Measurements from ENCODE around the gene CD53. TPM values are rescaled to one million over a fixed set of nuclear protein-coding genes. Genes with fewer than 3 reads are reported as not detected.
A peak's percentile ranks its signal among the peaks of the same experiment; 100 is the strongest.
"Not testable (repeated sequence)": the region's sequence is repeated elsewhere in the genome, so short reads cannot be mapped to it uniquely, and the experiment has no call there.

Gene CD53
- 0.04 TPM in 2 replicates for polyA plus RNA-seq (2013)

GRCh38 chr1:110872745-110873720, at the start of gene CD53:
CD53 (plus strand) TSS chr1:110873148; CDS start chr1:110891409, 18,261 bp downstream.
- H4K8ac ChIP-seq (ENCODE audit: low read depth, low read length): no peak within 1 kb of the TSS
- H3K18ac ChIP-seq (ENCODE audit: low read length): no peak within 1 kb of the TSS
- H3K4me2 ChIP-seq (ENCODE audit: low read length): no peak within 1 kb of the TSS
- no peak within 1 kb of the TSS for H2BK5ac ChIP-seq (ENCODE audit: low read depth, low read length, poor library complexity)
- H3K27me3 ChIP-seq (ENCODE audit: insufficient read depth, low read length): no peaks in the 10 kb centered on the region
- H3K79me2 ChIP-seq (ENCODE audit: control insufficient read depth, insufficient read depth, low read length, poor library complexity): no peaks in the 10 kb centered on the region
- no CpG with 5 or more reads among the region's 11 CpGs for WGBS (ENCODE audit: extremely low coverage, insufficient coverage, insufficient read length)
- H3K23ac ChIP-seq (ENCODE audit: low read length): no peak within 1 kb of the TSS
- H3K27ac ChIP-seq (ENCODE audit: low read depth, low read length): no peak within 1 kb of the TSS
- no peak within 1 kb of the TSS for H2BK12ac ChIP-seq (ENCODE audit: low read length)
- DNase-seq: peak; percentile 7 to 63
- H2AFZ ChIP-seq (ENCODE audit: insufficient read depth, low read length, poor library complexity): no peak within 1 kb of the TSS
- no peak within 1 kb of the TSS for H3K4me3 ChIP-seq (ENCODE audit: low read depth, low read length)
- no peak within 1 kb of the TSS for H2BK120ac ChIP-seq (ENCODE audit: insufficient read depth, low read length, poor library complexity)
- H2AK5ac ChIP-seq (ENCODE audit: low read length): no peak within 1 kb of the TSS
- no peak within 1 kb of the TSS for H3K9ac ChIP-seq (ENCODE audit: low read length)
- peaks cover 4% of the 10 kb centered on the region for H3K9me3 ChIP-seq (ENCODE audit: insufficient read depth, low read depth, low read length)
- no peaks in the 10 kb centered on the region for H3K4me1 ChIP-seq (ENCODE audit: control insufficient read depth in 1 of 2, insufficient read depth in 2 of 2, low read length in 2 of 2)
- no peaks in the 10 kb centered on the region for H3K36me3 ChIP-seq (ENCODE audit: control insufficient read depth in 1 of 2, insufficient read depth in 2 of 2, low read length in 2 of 2)
- H3K14ac ChIP-seq (ENCODE audit: low read length): no peak within 1 kb of the TSS
- no peak within 1 kb of the TSS for H4K12ac ChIP-seq (ENCODE audit: low read depth, low read length)
- no peak within 1 kb of the TSS for H3K4ac ChIP-seq (ENCODE audit: low read depth, low read length)
- no peak within 1 kb of the TSS for H4K91ac ChIP-seq (ENCODE audit: low read depth, low read length)
- H3K79me1 ChIP-seq (ENCODE audit: low read length): no peaks in the 10 kb centered on the region

GRCh38 chr1:110824192-110824591, 48.8 kb upstream of the CD53 start:
- Histone ChIP-seq H4K8ac (ENCODE audit: low read depth, low read length) (no peak overlapping the region), H3K14ac (ENCODE audit: low read length) (no peak overlapping the region), H3K9ac (ENCODE audit: low read length) (no peak overlapping the region), H3K79me1 (ENCODE audit: low read length) (no peaks in the 10 kb centered on the region), H2BK5ac (ENCODE audit: low read depth, low read length, poor library complexity) (no peak overlapping the region), H3K9me3 (ENCODE audit: insufficient read depth, low read depth, low read length) (peaks cover 3% of the 10 kb centered on the region), H3K4ac (ENCODE audit: low read depth, low read length) (no peak overlapping the region), H3K18ac (ENCODE audit: low read length) (no peak overlapping the region), H4K12ac (ENCODE audit: low read depth, low read length) (no peak overlapping the region), H3K79me2 (ENCODE audit: control insufficient read depth, insufficient read depth, low read length, poor library complexity) (no peaks in the 10 kb centered on the region), H3K36me3 (ENCODE audit: control insufficient read depth in 1 of 2, insufficient read depth in 2 of 2, low read length in 2 of 2) (no peaks in the 10 kb centered on the region), H2BK12ac (ENCODE audit: low read length) (no peak overlapping the region), H3K27ac (ENCODE audit: low read depth, low read length) (no peak overlapping the region), H3K4me1 (ENCODE audit: control insufficient read depth in 1 of 2, insufficient read depth in 2 of 2, low read length in 2 of 2) (no peaks in the 10 kb centered on the region), H2AFZ (ENCODE audit: insufficient read depth, low read length, poor library complexity) (no peak overlapping the region), H3K27me3 (ENCODE audit: insufficient read depth, low read length) (no peaks in the 10 kb centered on the region), H3K23ac (ENCODE audit: low read length) (no peak overlapping the region), H3K4me2 (ENCODE audit: low read length) (no peak overlapping the region), H3K4me3 (ENCODE audit: low read depth, low read length) (no peak overlapping the region), H4K91ac (ENCODE audit: low read depth, low read length) (no peak overlapping the region), H2AK5ac (ENCODE audit: low read length) (no peak overlapping the region), H2BK120ac (ENCODE audit: insufficient read depth, low read length, poor library complexity) (no peak overlapping the region)
- no CpG with 5 or more reads among the region's 4 CpGs for WGBS (ENCODE audit: extremely low coverage, insufficient coverage, insufficient read length)
- DNase-seq: no peak

GRCh38 chr1:110829955-110830553, 42.9 kb upstream of the CD53 start:
- no peak overlapping the region for H2AFZ ChIP-seq (ENCODE audit: insufficient read depth, low read length, poor library complexity)
- 100% methylated on average over 1 of the region's 5 CpGs for WGBS (ENCODE audit: extremely low coverage, insufficient coverage, insufficient read length)
- no peak overlapping the region for H3K18ac ChIP-seq (ENCODE audit: low read length)

GRCh38 chr1:110833779-110834178, 39.2 kb upstream of the CD53 start:
- not testable (repeated sequence) for H3K79me2 ChIP-seq (ENCODE audit: control insufficient read depth, insufficient read depth, low read length, poor library complexity); H3K4me1 ChIP-seq (ENCODE audit: control insufficient read depth in 1 of 2, insufficient read depth in 2 of 2, low read length in 2 of 2); H3K4me2 ChIP-seq (ENCODE audit: low read length); H2BK5ac ChIP-seq (ENCODE audit: low read depth, low read length, poor library complexity); H3K23ac ChIP-seq (ENCODE audit: low read length); H2AFZ ChIP-seq (ENCODE audit: insufficient read depth, low read length, poor library complexity); H3K9me3 ChIP-seq (ENCODE audit: insufficient read depth, low read depth, low read length); H3K79me1 ChIP-seq (ENCODE audit: low read length); H3K9ac ChIP-seq (ENCODE audit: low read length); H4K8ac ChIP-seq (ENCODE audit: low read depth, low read length); DNase-seq; H2AK5ac ChIP-seq (ENCODE audit: low read length); H4K12ac ChIP-seq (ENCODE audit: low read depth, low read length); H3K27me3 ChIP-seq (ENCODE audit: insufficient read depth, low read length); H3K4me3 ChIP-seq (ENCODE audit: low read depth, low read length); H3K18ac ChIP-seq (ENCODE audit: low read length); H3K36me3 ChIP-seq (ENCODE audit: control insufficient read depth in 1 of 2, insufficient read depth in 2 of 2, low read length in 2 of 2); H3K4ac ChIP-seq (ENCODE audit: low read depth, low read length); H3K14ac ChIP-seq (ENCODE audit: low read length); H4K91ac ChIP-seq (ENCODE audit: low read depth, low read length); H3K27ac ChIP-seq (ENCODE audit: low read depth, low read length); H2BK120ac ChIP-seq (ENCODE audit: insufficient read depth, low read length, poor library complexity); H2BK12ac ChIP-seq (ENCODE audit: low read length)
- WGBS (ENCODE audit: extremely low coverage, insufficient coverage, insufficient read length): no CpG with 5 or more reads among the region's 3 CpGs

More at GRCh38 chr1:110829955-110830553, 42.9 kb upstream of the CD53 start:
- Histone ChIP-seq H3K9ac (ENCODE audit: low read length) (no peak overlapping the region), H2BK5ac (ENCODE audit: low read depth, low read length, poor library complexity) (no peak overlapping the region), H3K27ac (ENCODE audit: low read depth, low read length) (no peak overlapping the region), H3K14ac (ENCODE audit: low read length) (no peak overlapping the region), H3K23ac (ENCODE audit: low read length) (no peak overlapping the region), H3K36me3 (ENCODE audit: control insufficient read depth in 1 of 2, insufficient read depth in 2 of 2, low read length in 2 of 2) (no peaks in the 10 kb centered on the region), H3K4ac (ENCODE audit: low read depth, low read length) (no peak overlapping the region), H4K12ac (ENCODE audit: low read depth, low read length) (no peak overlapping the region), H4K91ac (ENCODE audit: low read depth, low read length) (no peak overlapping the region), H2BK12ac (ENCODE audit: low read length) (no peak overlapping the region), H3K79me1 (ENCODE audit: low read length) (no peaks in the 10 kb centered on the region), H3K9me3 (ENCODE audit: insufficient read depth, low read depth, low read length) (no peaks in the 10 kb centered on the region), H2BK120ac (ENCODE audit: insufficient read depth, low read length, poor library complexity) (no peak overlapping the region), H3K4me2 (ENCODE audit: low read length) (no peak overlapping the region), H3K4me3 (ENCODE audit: low read depth, low read length) (no peak overlapping the region), H3K79me2 (ENCODE audit: control insufficient read depth, insufficient read depth, low read length, poor library complexity) (no peaks in the 10 kb centered on the region), H2AK5ac (ENCODE audit: low read length) (no peak overlapping the region), H3K4me1 (ENCODE audit: control insufficient read depth in 1 of 2, insufficient read depth in 2 of 2, low read length in 2 of 2) (no peaks in the 10 kb centered on the region), H4K8ac (ENCODE audit: low read depth, low read length) (no peak overlapping the region), H3K27me3 (ENCODE audit: insufficient read depth, low read length) (no peaks in the 10 kb centered on the region)
- DNase-seq: peak; percentile 27 to 80

Data from trophoblast cell (in vitro differentiated cells and primary cell).